HG03159 (cell line): Measurements from ENCODE around the gene OR10G8.

Source experiments
- ATAC-seq: cut with Tn5 transposase; IDR thresholded peaks from one replicate; pipeline ENCODE4 v1.9.1; 2021; ENCODE audit warnings: mild to moderate bottlenecking, moderate library complexity; ENCODE audit not compliant: unreplicated experiment

The OR10G8 gene

DNA sequence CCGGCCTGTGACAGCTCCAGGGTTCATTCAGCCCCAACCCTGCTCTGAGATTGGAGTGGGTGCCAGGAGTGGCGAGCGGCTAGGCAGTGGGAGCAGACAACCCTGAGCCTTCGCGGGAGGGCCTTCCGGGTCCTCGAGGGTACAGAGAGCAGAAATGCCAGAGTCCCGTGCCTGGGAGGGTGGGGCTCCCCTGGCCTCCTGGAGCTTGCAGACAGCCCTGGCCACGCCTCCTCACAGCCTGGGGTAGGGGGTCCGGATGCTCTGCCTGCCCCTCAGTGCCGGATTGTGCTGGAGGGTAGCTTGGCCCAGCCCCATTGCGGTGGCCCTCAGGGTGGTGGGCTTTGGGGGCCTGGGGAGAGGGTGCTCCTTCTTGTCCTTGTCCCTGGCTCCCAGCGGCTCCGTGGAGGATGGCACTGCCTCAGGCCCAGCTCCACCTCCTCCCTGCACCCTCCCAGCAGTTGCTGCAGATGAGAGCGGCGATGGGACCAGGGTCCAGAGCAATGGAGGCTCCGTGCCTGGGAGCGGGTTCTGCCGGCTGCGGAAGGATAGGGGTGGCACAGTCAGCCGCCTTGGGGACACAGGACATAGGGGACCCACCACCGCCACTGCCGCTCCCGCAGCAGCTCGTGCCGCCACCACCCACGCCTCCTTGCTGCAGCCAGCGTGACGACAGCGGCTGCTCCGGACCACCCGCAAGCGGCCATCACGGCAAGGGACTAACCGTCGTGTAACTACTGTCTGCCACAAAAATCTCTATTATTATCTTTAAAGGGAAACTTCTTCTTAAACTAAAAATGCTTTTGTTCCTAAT lies 49.4 kb downstream of the OR10G8 start:
- ATAC-seq = peak; percentile 54

DNA sequence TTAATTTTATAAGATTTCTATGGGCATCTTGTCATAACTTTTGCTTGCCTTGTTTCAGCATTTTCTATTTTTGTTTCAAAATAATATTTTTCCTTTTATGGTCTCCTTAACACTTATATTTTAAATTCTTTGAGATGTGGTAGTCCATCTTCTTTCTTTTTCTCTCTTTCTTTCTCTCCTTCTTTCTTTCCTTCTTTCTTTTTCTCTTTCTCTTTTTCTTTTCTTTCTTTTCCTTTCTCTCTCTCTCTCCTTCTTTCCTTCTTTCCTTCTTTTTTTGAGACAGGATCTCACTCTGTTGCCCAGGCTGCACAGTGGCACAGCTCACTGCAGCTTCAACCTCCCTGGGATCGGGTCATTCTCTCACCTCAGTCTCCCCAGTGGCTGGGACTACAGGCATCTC lies 50.7 kb downstream of the OR10G8 start:
- ATAC-seq = no peak

DNA sequence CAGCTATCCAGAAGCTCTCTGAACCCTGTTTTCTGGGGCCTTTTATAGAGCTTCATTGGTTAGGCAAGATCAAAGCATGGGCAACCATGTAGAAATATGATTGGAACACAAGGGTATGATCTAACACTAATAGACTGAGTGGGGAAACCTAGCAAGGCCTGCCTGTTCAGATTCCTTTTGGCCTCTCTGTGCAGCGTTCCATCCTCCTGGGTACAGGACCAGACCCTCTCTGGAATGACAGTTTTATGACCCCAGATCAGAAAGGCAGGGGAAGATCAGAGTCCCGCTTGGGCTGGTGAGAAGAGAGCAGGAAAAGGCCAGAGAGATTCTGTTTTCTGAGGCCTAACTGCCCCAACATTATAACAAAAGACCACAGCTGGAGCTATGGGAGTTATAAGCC lies 52.0 kb downstream of the OR10G8 start:
- no peak for ATAC-seq

DNA sequence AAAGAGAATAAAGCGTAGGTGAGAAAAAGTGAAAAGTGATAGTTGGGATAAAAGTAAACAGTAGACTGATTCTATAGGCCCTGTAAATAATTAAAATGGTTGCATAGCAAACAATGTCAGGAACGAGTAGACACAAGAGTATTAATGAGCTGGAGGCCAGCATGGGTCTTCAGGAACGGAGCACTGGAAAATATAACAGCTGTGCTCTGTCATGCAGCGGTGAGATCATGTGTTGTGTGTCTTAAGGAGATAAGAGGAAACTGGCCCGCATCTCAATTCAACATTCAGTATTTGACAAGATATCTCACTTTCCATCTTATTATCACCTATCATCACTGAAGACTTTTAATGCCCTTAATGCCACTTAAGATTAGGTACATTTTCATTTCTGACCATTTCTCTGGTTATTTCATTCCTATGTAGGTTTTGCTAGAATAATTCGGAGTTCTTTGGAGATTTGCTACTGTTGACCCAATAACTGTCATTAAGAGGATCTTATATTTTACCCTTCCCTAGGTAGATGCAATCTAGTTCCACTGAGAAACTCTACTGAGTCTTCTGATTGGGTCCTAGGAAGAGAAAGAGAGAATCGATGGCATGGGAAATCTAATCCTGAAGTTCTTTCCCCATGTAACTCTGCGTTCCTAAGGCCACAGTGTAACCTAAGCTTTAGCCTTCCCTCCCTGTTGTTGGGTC lies 53.2 kb downstream of the OR10G8 start:
- no peak for ATAC-seq
